ENCODE results near the gene STMND1.

DNA sequence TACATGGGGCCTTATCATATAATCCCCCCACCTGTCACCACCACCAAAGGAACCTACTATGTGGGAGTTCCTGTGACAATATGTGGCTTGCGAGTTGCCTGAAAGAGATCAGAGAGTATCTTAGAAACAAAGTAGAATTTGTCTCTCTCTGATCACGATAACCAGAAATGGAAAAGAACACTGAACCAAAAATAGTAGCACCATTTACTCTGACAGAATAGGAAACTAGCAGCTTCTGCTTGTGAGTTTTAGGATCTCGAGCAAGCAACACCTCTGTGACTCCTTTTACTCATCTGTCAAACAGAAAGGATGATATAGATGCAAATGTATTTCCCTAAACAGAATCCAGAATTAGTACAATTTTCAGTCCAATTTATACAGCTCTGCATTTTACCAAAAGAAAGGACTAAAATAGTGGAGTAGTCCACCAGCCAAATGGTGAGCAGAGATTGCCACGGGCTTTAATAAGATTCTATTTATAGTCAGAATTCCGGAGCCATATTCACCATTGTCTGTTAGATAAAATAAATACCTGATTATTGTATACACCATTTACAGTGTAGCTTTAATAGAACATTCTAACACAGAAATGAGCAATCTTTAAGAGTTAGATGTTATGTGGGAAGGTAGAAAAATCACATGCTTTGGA, 19.9 kb upstream of the STMND1 start:
- TF ChIP-seq BHLHE40 (IDR thresholded peaks at IDR 0.05; ENCODE audit: low read depth, low read length) (no peak), MYC (IDR thresholded peaks at IDR 0.05; ENCODE audit: borderline replicate concordance, low read length) (no peak), NFE2L2 (conservative IDR thresholded peaks at IDR 0.05; ENCODE audit: low read length) (no peak), POLR2A (IDR thresholded peaks at IDR 0.05; ENCODE audit: low read length) (no peak), RAD21 (conservative IDR thresholded peaks at IDR 0.05 in 1 of 2, IDR thresholded peaks at IDR 0.05 in 1 of 2) (no peak)
- TF ChIP-seq, protein P1, sequence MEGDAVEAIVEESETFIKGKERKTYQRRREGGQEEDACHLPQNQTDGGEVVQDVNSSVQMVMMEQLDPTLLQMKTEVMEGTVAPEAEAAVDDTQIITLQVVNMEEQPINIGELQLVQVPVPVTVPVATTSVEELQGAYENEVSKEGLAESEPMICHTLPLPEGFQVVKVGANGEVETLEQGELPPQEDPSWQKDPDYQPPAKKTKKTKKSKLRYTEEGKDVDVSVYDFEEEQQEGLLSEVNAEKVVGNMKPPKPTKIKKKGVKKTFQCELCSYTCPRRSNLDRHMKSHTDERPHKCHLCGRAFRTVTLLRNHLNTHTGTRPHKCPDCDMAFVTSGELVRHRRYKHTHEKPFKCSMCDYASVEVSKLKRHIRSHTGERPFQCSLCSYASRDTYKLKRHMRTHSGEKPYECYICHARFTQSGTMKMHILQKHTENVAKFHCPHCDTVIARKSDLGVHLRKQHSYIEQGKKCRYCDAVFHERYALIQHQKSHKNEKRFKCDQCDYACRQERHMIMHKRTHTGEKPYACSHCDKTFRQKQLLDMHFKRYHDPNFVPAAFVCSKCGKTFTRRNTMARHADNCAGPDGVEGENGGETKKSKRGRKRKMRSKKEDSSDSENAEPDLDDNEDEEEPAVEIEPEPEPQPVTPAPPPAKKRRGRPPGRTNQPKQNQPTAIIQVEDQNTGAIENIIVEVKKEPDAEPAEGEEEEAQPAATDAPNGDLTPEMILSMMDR (IDR thresholded peaks at IDR 0.05) = no peak
- TF ChIP-seq, protein P2, sequence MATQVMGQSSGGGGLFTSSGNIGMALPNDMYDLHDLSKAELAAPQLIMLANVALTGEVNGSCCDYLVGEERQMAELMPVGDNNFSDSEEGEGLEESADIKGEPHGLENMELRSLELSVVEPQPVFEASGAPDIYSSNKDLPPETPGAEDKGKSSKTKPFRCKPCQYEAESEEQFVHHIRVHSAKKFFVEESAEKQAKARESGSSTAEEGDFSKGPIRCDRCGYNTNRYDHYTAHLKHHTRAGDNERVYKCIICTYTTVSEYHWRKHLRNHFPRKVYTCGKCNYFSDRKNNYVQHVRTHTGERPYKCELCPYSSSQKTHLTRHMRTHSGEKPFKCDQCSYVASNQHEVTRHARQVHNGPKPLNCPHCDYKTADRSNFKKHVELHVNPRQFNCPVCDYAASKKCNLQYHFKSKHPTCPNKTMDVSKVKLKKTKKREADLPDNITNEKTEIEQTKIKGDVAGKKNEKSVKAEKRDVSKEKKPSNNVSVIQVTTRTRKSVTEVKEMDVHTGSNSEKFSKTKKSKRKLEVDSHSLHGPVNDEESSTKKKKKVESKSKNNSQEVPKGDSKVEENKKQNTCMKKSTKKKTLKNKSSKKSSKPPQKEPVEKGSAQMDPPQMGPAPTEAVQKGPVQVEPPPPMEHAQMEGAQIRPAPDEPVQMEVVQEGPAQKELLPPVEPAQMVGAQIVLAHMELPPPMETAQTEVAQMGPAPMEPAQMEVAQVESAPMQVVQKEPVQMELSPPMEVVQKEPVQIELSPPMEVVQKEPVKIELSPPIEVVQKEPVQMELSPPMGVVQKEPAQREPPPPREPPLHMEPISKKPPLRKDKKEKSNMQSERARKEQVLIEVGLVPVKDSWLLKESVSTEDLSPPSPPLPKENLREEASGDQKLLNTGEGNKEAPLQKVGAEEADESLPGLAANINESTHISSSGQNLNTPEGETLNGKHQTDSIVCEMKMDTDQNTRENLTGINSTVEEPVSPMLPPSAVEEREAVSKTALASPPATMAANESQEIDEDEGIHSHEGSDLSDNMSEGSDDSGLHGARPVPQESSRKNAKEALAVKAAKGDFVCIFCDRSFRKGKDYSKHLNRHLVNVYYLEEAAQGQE (IDR thresholded peaks at IDR 0.05) = no peak
